ENCODE measurements around the gene ZSCAN9. TPM values are rescaled to one million over a fixed set of nuclear protein-coding genes. Genes with fewer than 3 reads are reported as not detected.
A peak's percentile ranks its signal among the peaks of the same experiment; 100 is the strongest.

ZSCAN9 gene
- total and polyA plus RNA-seq, 9 of the 15 experiments (the other 6 are each of a cell fraction or from before 2014, with no cell fraction given): 18.8 to 48.9 (median 28.7) TPM

- under 1% methylated on average over 32 of the region's 32 CpGs for WGBS (ENCODE audit: insufficient coverage, low coverage, missing lambda C conversion rate)
- no TSS peak for BruUV-seq (replicated peaks)
- no peak for TF ChIP-seq MLX (CRISPR knock-in tag; conservative IDR thresholded peaks at IDR 0.05)
- no peak for TF ChIP-seq ZBTB33 (CRISPR knock-in tag; IDR thresholded peaks at IDR 0.05)
- TF ChIP-seq MYC (IDR thresholded peaks at IDR 0.05; ENCODE audit: low read depth, low read length): peak; percentile 70
- 0 out of 2 replicates have a peak, but pooled peaks have one; percentile 54 for TF ChIP-seq MYC (CRISPR knock-in tag; IDR thresholded peaks at IDR 0.05; ENCODE audit: borderline replicate concordance, low read depth)
- no peak; the same call in 1 of the 2 replicates for TF ChIP-seq NR2C1 (IDR thresholded peaks at IDR 0.05)
- TF ChIP-seq NR2C1 (tag; IDR thresholded peaks at IDR 0.05): no peak
- peak; percentile 23 for TF ChIP-seq NEUROD1 (IDR thresholded peaks at IDR 0.05; ENCODE audit: borderline replicate concordance, low read depth, low read length, partially characterized antibody)
- peak; percentile 14 to 46; a peak in 1 of 4 replicates for TF ChIP-seq NRF1 (conservative IDR thresholded peaks at IDR 0.05 in 1 of 2, IDR thresholded peaks at IDR 0.05 in 1 of 2)
- peak; percentile 85 for TF ChIP-seq SP1 (CRISPR knock-in tag; IDR thresholded peaks at IDR 0.05)
- TF ChIP-seq COPS2 (conservative IDR thresholded peaks at IDR 0.05): no peak
- peak; percentile 79; the same call in 1 of the 2 replicates for TF ChIP-seq SMAD4 (CRISPR knock-in tag; conservative IDR thresholded peaks at IDR 0.05)
- TF ChIP-seq NCOR1 (IDR thresholded peaks at IDR 0.05): 0 out of 2 replicates have a peak, but pooled peaks have one; percentile 1
- TF ChIP-seq CHAMP1 (IDR thresholded peaks at IDR 0.05): no peak; the same call in 1 of the 2 replicates
- TF ChIP-seq CSDE1 (IDR thresholded peaks at IDR 0.05): no peak
- no peak for TF ChIP-seq ETS2 (tag; IDR thresholded peaks at IDR 0.05; ENCODE audit: borderline replicate concordance, poor library complexity, severe bottlenecking)
- no peak for TF ChIP-seq RHOXF2B (CRISPR knock-in tag; conservative IDR thresholded peaks at IDR 0.05)
Observed at GRCh38 chr6:28266962-28267694, 42.1 kb downstream of the ZSCAN9 start, which contains the start of gene ZSCAN26. ZSCAN26 (plus strand) TSS chr6:28267143; CDS start chr6:28271920, 4,777 bp downstream.

More at GRCh38 chr6:28266962-28267694, 42.1 kb downstream of the ZSCAN9 start, which contains the start of gene ZSCAN26:
- FAIRE-seq: peak; percentile 91
- Histone ChIP-seq H3K36me3 (ENCODE audit: control insufficient read depth, insufficient read depth, low read length) (peaks cover 4% of the 10 kb centered on the region), H4K20me1 (replicated peaks; ENCODE audit: control insufficient read depth, insufficient read depth, low read length) (no peaks in the 10 kb centered on the region), H3K9ac (ENCODE audit: insufficient read depth in 1 of 2, low read depth in 2 of 2, low read length in 2 of 2) (peak within 1 kb of the TSS; percentile 75 to 94), H3K9me1 (ENCODE audit: control insufficient read depth, insufficient read depth, low read length) (no peaks in the 10 kb centered on the region), H3K4me1 (replicated peaks in 1 of 2; ENCODE audit: control insufficient read depth in 2 of 2, insufficient read depth in 2 of 2, low read length in 2 of 2) (peaks cover 7 to 26% of the 10 kb centered on the region in 2 experiments), H3K9me3 (replicated peaks; ENCODE audit: control insufficient read depth, insufficient read depth, low read depth, low read length) (no peaks in the 10 kb centered on the region; the same call in 1 of the 2 replicates), H3K27me3 (ENCODE audit: control insufficient read depth in 2 of 2, insufficient read depth in 2 of 2, low read length in 2 of 2) (no peaks in the 10 kb centered on the region), H3K27ac (ENCODE audit: extremely low read depth, low read depth, low read length) (peak within 1 kb of the TSS; percentile 78), H3K4me2 (ENCODE audit: insufficient read depth, low read length) (peak within 1 kb of the TSS; percentile 88), H2AFZ (ENCODE audit: low read depth, low read length) (peak within 1 kb of the TSS; percentile 92), H3K79me2 (ENCODE audit: control insufficient read depth, insufficient read depth, low read length) (peaks cover 29% of the 10 kb centered on the region), H3K4me3 (peak within 1 kb of the TSS; percentile 61)
- peak; percentile 95 for ATAC-seq
- ChIA-PET POLR2A (interaction anchor here (0.6 to 6.5 kb wide), 29 partner anchors 8 to 491 kb away, joined by 3 to 73 read pairs (median 4); partner anchors contain the start of genes PGBD1, ZKSCAN3, ZKSCAN4 and ZKSCAN8), CTCF (ENCODE audit: low intra/inter-chr PET ratio) (interaction anchor here (0.6 kb wide), 1 partner anchor 152 kb away, joined by 5 read pairs; no protein-coding TSS in a partner anchor)
- in situ Hi-C loops (cut with MboI) (no loop called here), intact Hi-C loops (cut with micrococcal nuclease) (loop anchor here (1.0 to 5.0 kb wide), 3 partner anchors 69 to 130 kb away; partner anchors contain the start of gene ZSCAN31)
- peak; percentile 85 to 95 (median 88) for DNase-seq (ENCODE audit: extremely low read depth in 1 of 4, low spot score in 3 of 4)

Measured in K562 (cell line).